Skeletal muscle tissue (tissue), 5 donors: ENCODE results near the gene FUOM. TPM values are rescaled to one million over a fixed set of nuclear protein-coding genes. Genes with fewer than 3 reads are reported as not detected.

Experiments used
- H3K27ac ChIP-seq: one replicate; pipeline ENCODE4 v1.7.0; 2013; ENCODE audit warnings: mild to moderate bottlenecking, low read depth, low read length, inconsistent platforms
- H3K27me3 ChIP-seq, 3 donors: one replicate each; pipeline ENCODE4 v1.7.0; 2013; ENCODE audit warnings: low read length in 3 of 3; ENCODE audit not compliant: control insufficient read depth in 3 of 3, insufficient read depth in 3 of 3
- H3K36me3 ChIP-seq, 3 donors: one replicate each; pipeline ENCODE4 v1.7.0; 2013; ENCODE audit warnings: low read length in 3 of 3; ENCODE audit not compliant: control insufficient read depth in 3 of 3, insufficient read depth in 3 of 3
- H3K4me1 ChIP-seq, 3 donors: one replicate each; pipeline ENCODE4 v1.7.0; 2013; ENCODE audit warnings: low read length in 3 of 3, mild to moderate bottlenecking in 3 of 3; ENCODE audit not compliant: control insufficient read depth in 3 of 3, insufficient read depth in 3 of 3
- H3K4me3 ChIP-seq, 3 donors: one replicate each; pipeline ENCODE4 v1.7.0; 2013; ENCODE audit warnings: low read length in 3 of 3
- H3K9ac ChIP-seq, 3 donors: one replicate each; pipeline ENCODE4 v1.7.0; 2013; ENCODE audit warnings: low read length in 3 of 3, mild to moderate bottlenecking in 3 of 3, moderate library complexity in 2 of 3, low read depth in 1 of 3
- H3K9me3 ChIP-seq, 3 donors: one replicate each; pipeline ENCODE4 v1.7.0; 2013; ENCODE audit warnings: low read length in 3 of 3; ENCODE audit not compliant: control insufficient read depth in 3 of 3
- small RNA-seq: library from RNA; depleted of rRNA; stranded (forward); fragments of <200 nt; gene quantifications from one replicate; pipeline ENCODE3, GENCODE V24; 2014
- total RNA-seq: library from RNA; depleted of rRNA; stranded (reverse); fragments of >200 nt; gene quantifications from one replicate; pipeline ENCODE4 v1.2.3, GENCODE V29; 2014
- donor health status: Osteomylitis.

FUOM gene
- total RNA-seq, 1 donor from 2014 or later: 9.4 TPM

- Histone ChIP-seq H3K36me3 (peaks cover 22 to 29% (median 27%) of the 10 kb centered on the region in 3 donors), H3K27ac (peak overlapping the region; percentile 93), H3K4me3 (peak overlapping the region; percentile 91 to 93 (median 92)), H3K27me3 (no peaks in the 10 kb centered on the region), H3K9ac (peak overlapping the region; percentile 92 to 94 (median 92)), H3K9me3 (no peaks in the 10 kb centered on the region), H3K4me1 (peaks cover 20 to 38% (median 26%) of the 10 kb centered on the region in 3 donors)
Observed at GRCh38 chr10:133307776-133308420, 49.9 kb downstream of the FUOM start.

- no peaks in the 10 kb centered on the region for H3K27me3 ChIP-seq
- peaks cover 26 to 27% (median 26%) of the 10 kb centered on the region in 3 donors for H3K36me3 ChIP-seq
- H3K9me3 ChIP-seq: no peaks in the 10 kb centered on the region
- H3K27ac ChIP-seq: peak overlapping the region; percentile 12
- H3K9ac ChIP-seq: peak overlapping the region in 1 of 3 donors; percentile 94
- peaks cover 20 to 38% (median 26%) of the 10 kb centered on the region in 3 donors for H3K4me1 ChIP-seq
- peak overlapping the region in 2 of 3 donors; percentile 91 to 92 for H3K4me3 ChIP-seq
Observed at GRCh38 chr10:133306941-133307379, 50.9 kb downstream of the FUOM start.

- H3K9ac ChIP-seq: peak overlapping the region in 1 of 3 donors; percentile 43
- peaks cover 20 to 38% (median 26%) of the 10 kb centered on the region in 3 donors for H3K4me1 ChIP-seq
- H3K36me3 ChIP-seq: peaks cover 24 to 25% (median 24%) of the 10 kb centered on the region in 3 donors
- no peaks in the 10 kb centered on the region for H3K9me3 ChIP-seq
- no peaks in the 10 kb centered on the region for H3K27me3 ChIP-seq
- peak overlapping the region; percentile 62 for H3K27ac ChIP-seq
- H3K4me3 ChIP-seq: peak overlapping the region in 1 of 3 donors; percentile 3
Observed at GRCh38 chr10:133306097-133306476, 51.7 kb downstream of the FUOM start.

Small RNAs within 50 kb of the gene (small RNA-seq; reads per million reads assigned to genes)
- gene AL360181.4 (not detected), gene BANF1P2 (not detected), gene MIR3944 (not detected)

Other genes with a start within 250 kb of the FUOM start
- 0.52 TPM for gene KNDC1, start 197.8 kb downstream of the FUOM start, total RNA-seq
- gene UTF1, start 127.8 kb downstream of the FUOM start, total RNA-seq: not detected
- not detected for gene VENTX, start 120.2 kb downstream of the FUOM start, total RNA-seq
- 2.6 TPM for gene ADAM8, start 81.2 kb downstream of the FUOM start, total RNA-seq
- 39.7 TPM for gene TUBGCP2, start 49.1 kb downstream of the FUOM start, total RNA-seq
- 30.3 TPM for gene ZNF511, start 49.1 kb downstream of the FUOM start, total RNA-seq
- gene CALY, start 21.1 kb downstream of the FUOM start, total RNA-seq: not detected
- not detected for gene PRAP1, start 10.6 kb downstream of the FUOM start, total RNA-seq
- 76.7 TPM for gene ECHS1, start 15.3 kb upstream of the FUOM start, total RNA-seq
- 7.3 TPM for gene PAOX, start 21.2 kb upstream of the FUOM start, total RNA-seq
- gene MTG1, start 36.1 kb upstream of the FUOM start, total RNA-seq: 21.9 TPM
- 0.52 TPM for gene SPRN, start 66.6 kb upstream of the FUOM start, total RNA-seq
- 1.6 TPM for gene SCART1, start 95.9 kb upstream of the FUOM start, total RNA-seq
- gene CYP2E1, start 169.3 kb upstream of the FUOM start, total RNA-seq: 1.0 TPM
- gene SYCE1, start 207.6 kb upstream of the FUOM start, total RNA-seq: not detected